A549 (cell line): Measurements from ENCODE around the gene DACT2.

Experiments used
- CBX8 ChIP-seq: fragments of 200-600 bp; sonication (generic); IDR thresholded peaks from 2 replicates; pipeline ENCODE4 v1.6.1; 2016
- CTCF ChIP-seq: fragments of >200 bp; sonication (Bioruptor Twin); formaldehyde crosslinking; IDR thresholded peaks from 3 replicates; pipeline ENCODE4 v1.5.1; 2016
- JUNB ChIP-seq: fragments of >200 bp; sonication (Bioruptor Twin); formaldehyde crosslinking; IDR thresholded peaks from 2 replicates; pipeline ENCODE4 v1.6.1; 2016
- KDM1A ChIP-seq: fragments of 200-600 bp; sonication (generic); IDR thresholded peaks from 2 replicates; pipeline ENCODE4 v1.6.1; 2016; ENCODE audit warnings: low read depth, mild to moderate bottlenecking
- KDM5A ChIP-seq: fragments of 200-600 bp; sonication (generic); IDR thresholded peaks from 2 replicates; pipeline ENCODE4 v1.6.1; 2016; ENCODE audit warnings: antibody characterized with exemption, mild to moderate bottlenecking
- MAX ChIP-seq: IDR thresholded peaks from 2 replicates; pipeline ENCODE4 v1.6.1; 2012
- PHF8 ChIP-seq: fragments of 200-600 bp; sonication (generic); IDR thresholded peaks from 2 replicates; pipeline ENCODE4 v1.6.1; 2016; ENCODE audit warnings: low read depth, mild to moderate bottlenecking, antibody characterized with exemption, moderate library complexity, borderline replicate concordance
- POLR2A ChIP-seq: IDR thresholded peaks from 2 replicates; pipeline ENCODE4 v1.6.1; 2012; ENCODE audit warnings: mild to moderate bottlenecking, low read length
- RAD21 ChIP-seq, 2 experiments: fragments of >200 bp in 1 of 2; sonication (Bioruptor Twin) in 1 of 2; formaldehyde crosslinking in 1 of 2; IDR thresholded peaks in 1 of 2; conservative IDR thresholded peaks in 1 of 2; 2 replicates in 1 of 2; 3 replicates in 1 of 2; pipeline ENCODE4 v1.6.1; 2012 to 2018; ENCODE audit warnings: inconsistent platforms in 1 of 2
- RNF2 ChIP-seq: fragments of 200-600 bp; sonication (generic); IDR thresholded peaks from 2 replicates; pipeline ENCODE4 v1.6.1; 2016; ENCODE audit warnings: low read depth, mild to moderate bottlenecking, antibody characterized with exemption, moderate library complexity, borderline replicate concordance
- ZSCAN20 ChIP-seq: fragments of 250-450 bp; sonication (Bioruptor Pico); IDR thresholded peaks from 2 replicates; pipeline ENCODE4 v1.8.0; 2022; ENCODE audit warnings: mild to moderate bottlenecking, moderate library complexity

GRCh38 chr6:168347615-168348014 lies 28.0 kb upstream of the DACT2 start:
- no peak for TF ChIP-seq JUNB
- TF ChIP-seq CTCF, result no peak
- TF ChIP-seq PHF8, result no peak
- TF ChIP-seq RNF2, result no peak
- no peak for TF ChIP-seq KDM5A
- no peak for TF ChIP-seq ZSCAN20 (CRISPR knock-in tag)
- no peak for TF ChIP-seq CBX8
- TF ChIP-seq POLR2A, result no peak
- TF ChIP-seq KDM1A, result no peak
- no peak for TF ChIP-seq MAX
- no peak for TF ChIP-seq RAD21 (conservative IDR thresholded peaks at IDR 0.05 in 1 of 2, IDR thresholded peaks at IDR 0.05 in 1 of 2)
